Activated T-helper 9 cell treated with anti-CD3 and anti-CD28 coated beads, Interleukin-2, amount 50 U/mL, for 16 hours (primary cell): ENCODE results near the gene CEP72.
"Not testable (repeated sequence)": the region's sequence is repeated elsewhere in the genome, so short reads cannot be mapped to it uniquely, and the experiment has no call there.

Source experiments
- DNase-seq: peaks from one replicate; pipeline ENCODE4 v3.0.0-alpha.2; 2020; ENCODE audit warnings: low read depth

Gene CEP72

GRCh38 chr5:581266-581665 is 30.9 kb upstream of the CEP72 start:
- DNase-seq = no peak

- no peak for DNase-seq
Measured at GRCh38 chr5:581941-582340, 30.2 kb upstream of the CEP72 start.

DNA sequence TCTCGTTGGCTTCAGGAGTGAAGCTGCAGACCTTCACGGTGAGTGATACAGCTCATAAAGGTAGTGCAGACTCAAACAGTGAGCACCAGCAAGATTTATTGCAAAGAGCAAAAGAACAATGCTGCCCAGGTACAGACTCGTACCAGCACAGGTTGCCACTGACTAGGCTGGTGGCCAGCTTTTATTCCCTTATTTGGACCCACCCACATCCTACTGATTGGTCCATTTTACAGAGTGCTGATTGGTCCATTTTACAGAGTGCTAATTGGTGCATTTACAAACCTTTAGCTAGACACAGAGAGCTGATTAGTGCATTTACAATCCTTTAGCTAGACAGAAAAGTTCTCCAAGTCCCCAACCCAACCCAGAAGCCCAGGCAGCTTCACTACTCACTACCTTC is 29.7 kb upstream of the CEP72 start:
- DNase-seq = not testable (repeated sequence)

- no peak for DNase-seq
Measured at GRCh38 chr5:582936-583635, 29.1 kb upstream of the CEP72 start.

DNA sequence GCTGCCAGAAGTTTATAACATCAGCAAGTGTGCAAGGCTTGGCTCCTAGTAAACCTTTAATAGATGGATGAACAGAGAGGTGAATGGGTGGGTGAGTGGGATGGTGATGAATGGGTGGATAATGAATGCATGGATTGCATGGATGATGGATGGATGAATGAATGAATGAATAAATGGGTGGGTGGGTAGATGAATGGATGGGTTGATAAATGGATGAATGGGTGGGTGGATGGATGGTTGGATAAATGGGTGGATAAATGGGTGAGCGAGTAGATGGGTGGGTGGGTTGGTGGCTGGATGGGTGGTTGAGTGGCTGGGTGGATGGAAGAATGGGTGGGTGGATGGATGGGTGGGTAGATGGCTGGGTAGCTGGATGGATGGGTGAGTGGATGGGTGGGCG is 28.5 kb upstream of the CEP72 start:
- no peak for DNase-seq

- DNase-seq = no peak
Measured at GRCh38 chr5:584216-584615, 27.9 kb upstream of the CEP72 start.

- no peak for DNase-seq
Measured at GRCh38 chr5:584846-585245, 27.3 kb upstream of the CEP72 start.

DNA sequence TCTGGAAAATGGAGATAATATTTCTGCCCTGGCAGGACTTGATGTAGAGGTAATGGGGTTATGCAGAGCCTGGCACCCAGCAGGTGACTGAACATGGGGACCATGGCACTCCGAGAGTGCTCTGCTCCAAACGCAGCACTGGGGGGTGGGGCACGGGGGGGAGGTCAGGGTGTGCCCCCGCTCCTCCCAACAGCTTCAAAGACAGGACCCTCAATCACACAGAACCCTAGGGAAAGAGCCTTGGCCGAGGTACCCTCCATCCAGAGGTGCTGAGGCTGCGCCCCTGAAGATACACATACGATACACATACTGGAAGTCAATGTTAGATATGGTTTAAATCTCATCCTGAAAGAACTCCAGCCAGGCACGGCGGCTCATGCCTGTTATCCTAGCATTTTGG is 26.6 kb upstream of the CEP72 start:
- DNase-seq = no peak

DNA sequence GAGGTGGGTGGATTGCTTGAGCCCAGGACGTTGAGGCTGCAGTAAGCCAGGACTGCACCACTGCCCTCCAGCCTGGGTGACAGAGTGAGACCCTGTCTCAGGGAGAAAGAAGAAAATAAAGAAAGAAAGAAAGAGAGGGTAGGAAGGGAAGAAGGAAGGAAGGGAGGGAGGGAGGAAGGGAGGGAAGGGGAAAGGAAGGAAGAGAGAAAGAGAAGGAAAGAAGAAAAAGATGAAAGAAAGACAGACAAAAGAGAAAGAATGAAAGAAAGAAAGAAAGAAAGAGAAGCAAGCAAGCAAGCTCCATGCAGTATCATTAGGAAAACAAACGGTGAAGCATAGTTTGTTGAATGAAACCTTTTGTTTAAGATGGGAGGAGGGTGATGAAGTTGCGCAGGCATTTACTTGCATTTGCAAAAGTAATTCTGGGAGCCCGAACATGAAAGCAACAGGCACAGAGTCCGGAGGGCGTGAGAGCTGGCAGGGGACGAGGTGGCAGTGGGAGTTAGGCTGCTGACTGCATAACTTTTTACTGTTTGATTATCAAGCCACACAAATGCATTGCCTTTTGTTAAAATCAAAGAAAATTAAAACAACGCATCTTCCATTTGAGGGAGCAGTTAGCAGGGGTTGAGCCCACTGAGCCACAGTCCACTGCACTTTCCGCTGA is 26.0 kb upstream of the CEP72 start:
- no peak for DNase-seq

DNA sequence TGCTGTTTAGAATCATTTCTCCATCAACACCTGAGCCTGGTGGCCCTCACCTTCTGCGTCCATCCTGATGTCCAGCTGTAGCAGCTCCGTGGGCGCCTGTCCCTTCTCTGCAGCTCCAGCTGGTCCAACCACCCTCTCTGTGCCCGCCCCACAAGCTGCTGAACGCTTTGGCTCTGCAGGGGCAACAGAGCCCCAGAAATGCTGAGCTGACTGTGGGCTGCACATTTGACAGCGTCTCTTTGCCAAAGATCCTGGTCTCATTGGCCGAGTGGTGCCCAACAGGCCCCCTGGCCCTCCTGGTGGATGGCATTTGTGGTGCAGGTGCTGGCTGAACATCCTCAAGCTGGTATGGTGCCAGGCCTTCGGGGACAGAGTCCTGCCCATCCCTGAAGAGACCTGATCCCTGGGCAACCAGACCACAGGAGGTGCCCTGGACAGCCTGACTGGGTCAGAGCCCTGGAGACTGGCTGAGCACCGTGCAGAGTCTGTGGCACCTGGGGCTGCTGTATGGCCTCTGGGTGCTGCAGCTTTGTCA is 25.3 kb upstream of the CEP72 start:
- DNase-seq = no peak

GRCh38 chr5:587403-587802 is 24.7 kb upstream of the CEP72 start:
- DNase-seq = no peak

DNA sequence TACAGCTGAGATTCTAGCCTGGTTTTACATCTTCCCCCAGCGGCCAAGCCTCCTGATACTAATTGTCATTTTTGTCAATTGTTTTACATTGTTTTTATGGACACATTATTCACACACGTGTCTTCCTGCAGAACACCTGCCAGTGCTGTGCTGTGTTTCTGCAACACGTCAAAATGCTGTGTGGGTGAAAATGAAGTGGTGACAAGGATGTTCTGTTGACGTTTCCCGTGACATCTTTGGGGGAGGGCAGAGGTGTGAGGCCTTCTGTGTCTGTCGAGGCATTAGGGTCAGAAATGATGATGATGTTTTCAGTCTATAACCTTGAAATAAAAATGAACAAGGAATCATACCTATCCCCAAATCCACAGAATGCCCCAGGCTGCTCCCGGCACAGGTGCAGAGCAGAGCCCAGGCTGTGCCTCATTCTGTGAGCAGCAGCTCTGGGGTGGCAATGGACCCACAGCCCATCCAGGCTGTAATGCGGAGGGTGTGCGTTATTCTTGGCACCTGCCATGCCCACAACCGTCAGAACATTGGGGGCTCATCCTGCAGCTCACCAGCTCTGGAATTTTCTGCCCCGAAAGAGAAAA is 23.6 kb upstream of the CEP72 start:
- DNase-seq = no peak

DNA sequence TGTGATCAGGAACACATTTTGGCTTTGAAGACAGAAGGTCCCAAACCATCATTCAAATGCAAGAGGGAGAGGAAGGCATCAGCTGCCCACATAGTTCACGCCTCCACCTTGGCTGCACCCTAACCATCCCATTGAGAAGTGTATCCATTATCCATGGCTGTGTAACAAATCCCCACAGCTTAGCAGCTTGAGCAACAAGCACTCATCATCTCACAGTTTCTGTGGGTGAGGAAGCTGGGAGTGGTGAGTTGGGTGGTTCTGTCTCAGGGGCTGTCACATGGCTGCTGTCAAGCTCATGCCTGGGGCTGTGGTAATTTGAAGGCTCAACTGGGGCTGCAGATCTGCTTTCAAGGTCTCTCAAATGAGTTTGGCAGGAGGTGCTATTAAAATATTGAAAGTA is 23.0 kb upstream of the CEP72 start:
- no peak for DNase-seq

DNA sequence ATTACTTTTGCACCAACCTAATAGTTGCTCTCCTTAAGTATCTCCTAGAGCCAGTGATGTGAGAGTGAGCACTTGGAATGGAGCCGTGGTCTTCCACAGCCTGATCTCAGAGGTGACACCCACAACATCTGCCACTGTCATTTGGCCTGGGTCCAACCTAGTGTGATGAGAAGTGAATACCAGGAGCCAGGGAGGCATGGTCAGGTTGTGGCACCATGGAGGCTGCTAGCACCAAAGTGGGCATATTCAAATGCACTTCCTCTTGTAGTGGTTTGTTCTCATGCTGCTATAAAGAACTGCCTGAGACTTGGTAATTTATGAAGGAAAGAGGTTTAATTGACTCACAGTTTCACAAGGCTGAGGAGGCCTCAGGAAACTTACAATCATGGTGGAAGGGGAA is 22.6 kb upstream of the CEP72 start:
- no peak for DNase-seq

DNA sequence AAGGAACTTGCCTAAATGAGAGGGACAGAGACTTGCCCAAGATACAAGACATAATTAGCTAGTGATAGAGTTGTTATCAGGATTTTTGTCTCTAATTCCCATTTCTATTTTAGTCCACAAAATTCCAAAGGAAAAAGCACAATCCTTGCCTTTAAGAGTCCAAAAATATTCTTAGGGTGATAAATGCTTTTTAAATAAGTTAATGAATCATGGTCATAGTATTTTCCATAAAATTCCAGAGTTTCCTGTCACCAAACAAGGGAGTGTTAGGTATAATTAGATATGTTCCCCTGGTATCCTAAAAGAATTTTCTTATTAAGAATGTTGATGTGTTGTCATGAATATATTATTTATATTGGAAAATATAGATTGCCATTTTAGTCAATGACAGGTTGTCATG is 21.8 kb upstream of the CEP72 start:
- DNase-seq = no peak

DNA sequence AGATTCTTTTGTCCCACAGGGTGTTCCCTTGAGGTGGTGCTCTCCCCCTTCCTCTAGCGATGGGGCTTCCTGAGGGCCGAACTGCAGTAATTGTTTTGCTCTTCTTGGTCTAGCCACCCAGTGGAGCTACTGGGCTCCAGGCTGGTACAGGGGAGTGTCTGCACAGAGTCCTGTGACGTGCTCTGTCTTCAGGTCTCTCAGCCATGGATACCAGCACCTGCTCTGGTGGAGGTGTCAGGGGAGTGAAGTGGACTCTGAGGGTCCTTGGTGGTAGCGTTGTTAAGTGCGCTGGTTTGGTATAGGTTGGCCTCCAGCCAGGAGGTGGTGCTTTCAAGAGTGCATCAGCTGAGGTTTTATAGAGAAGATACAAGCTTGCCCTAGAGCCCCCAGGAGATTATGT is 20.4 kb upstream of the CEP72 start:
- DNase-seq = no peak

- no peak for DNase-seq
Measured at GRCh38 chr5:592158-592557, 20.0 kb upstream of the CEP72 start.

DNA sequence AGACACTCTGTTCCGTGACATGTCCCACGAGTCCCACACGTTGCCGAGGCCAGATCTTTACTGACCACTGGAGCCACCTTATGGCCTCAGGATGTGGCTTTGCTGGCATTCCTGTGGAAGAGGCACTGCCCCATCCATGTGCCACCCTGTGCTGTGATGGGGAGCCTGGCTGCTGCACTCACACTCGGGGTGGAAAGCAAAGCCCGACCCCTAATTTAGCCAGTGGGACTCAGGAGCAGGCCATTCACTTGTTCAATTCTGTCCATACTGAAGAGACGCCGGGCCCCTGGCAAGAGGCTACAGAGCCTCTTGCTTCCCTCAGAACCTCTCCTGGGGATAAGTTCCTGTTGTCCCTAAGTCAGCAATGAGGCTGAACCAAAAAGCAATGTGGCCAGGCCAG is 18.6 kb upstream of the CEP72 start:
- DNase-seq = no peak

DNA sequence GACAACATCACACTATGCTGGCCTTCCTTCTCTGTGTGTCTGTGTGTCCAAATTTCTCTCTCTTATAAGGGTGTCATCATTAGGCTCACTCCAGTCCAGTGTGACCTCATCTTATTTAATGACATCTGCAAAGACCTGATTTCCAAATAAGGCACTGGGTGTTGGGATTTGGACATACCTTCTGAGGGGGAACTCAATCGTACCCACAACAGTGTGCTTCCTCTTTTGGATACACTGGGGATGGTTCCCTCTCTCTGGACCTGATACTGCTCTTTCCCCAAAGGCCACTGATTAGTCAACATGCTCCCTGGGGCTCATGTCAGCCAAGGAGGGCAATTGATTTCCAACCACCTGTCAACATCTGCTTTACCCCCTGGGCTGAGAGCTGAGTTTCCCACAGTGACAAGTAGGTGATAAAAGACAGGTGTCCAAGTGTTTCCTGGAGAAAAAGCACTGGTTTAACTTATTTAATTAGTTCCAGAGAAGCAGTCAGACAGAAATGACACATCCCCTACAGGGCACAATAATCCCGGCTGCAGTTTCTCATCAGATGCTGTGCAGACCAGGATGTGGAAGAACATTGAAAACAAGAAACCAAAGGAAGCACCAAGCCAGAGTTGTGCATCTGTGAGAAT is 17.8 kb upstream of the CEP72 start:
- no peak for DNase-seq

- no peak for DNase-seq
Measured at GRCh38 chr5:595285-595875, 16.8 kb upstream of the CEP72 start.

DNA sequence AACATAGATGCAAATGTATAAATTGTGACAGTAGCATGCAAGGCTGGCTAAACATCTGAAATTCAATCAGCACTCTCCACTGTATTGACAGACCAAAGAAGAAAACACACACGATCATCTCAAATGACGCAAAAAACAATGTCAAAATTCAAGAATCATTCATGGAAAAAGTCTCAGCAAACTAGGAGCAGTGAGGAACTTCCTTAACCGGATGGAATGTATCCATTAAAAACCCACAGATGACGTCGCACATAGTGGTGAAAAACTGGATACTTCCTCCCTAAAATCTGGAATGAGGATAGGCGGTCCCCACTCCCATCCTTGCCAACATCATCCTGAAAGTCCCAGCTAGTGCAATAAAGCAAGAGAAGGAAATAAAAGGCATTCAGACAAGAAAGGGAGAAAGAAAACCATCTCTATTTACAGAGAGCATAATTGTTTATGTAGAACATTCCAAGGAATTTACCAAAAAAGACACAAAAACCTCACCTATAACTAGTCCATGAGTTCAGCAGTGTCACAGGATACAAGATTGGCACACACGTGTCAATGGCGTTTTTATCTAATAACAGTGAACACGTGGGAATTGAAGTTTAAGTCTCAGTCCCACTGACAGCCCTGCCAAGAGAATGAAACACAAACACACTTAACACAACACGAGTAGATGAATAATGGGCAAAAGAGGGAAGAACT is 14.1 kb upstream of the CEP72 start:
- DNase-seq = no peak

DNA sequence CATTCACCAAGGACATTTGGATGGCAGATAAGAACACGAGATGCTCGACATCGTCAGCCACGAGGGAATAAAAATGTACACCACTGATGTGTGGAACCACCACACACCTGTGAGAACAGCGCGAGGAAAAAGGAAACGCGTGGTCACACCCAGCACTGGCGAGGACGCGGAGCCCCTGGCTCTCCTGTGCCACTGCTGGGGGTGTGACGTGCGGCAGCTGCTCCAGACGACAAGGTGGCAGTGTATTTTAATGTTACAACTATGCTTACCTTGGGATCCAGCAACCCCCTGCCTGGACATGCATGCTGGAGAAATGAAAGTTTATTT is 13.6 kb upstream of the CEP72 start:
- DNase-seq = no peak
